Inflammatory macrophage treated with lipopolysaccharide for 4 hours (primary cell): ENCODE data around the gene GPX4.

ENCODE experiments used
- DNase-seq: peaks from one replicate; pipeline ENCODE4 v3.0.0-alpha.2; 2020

GPX4 gene

DNA sequence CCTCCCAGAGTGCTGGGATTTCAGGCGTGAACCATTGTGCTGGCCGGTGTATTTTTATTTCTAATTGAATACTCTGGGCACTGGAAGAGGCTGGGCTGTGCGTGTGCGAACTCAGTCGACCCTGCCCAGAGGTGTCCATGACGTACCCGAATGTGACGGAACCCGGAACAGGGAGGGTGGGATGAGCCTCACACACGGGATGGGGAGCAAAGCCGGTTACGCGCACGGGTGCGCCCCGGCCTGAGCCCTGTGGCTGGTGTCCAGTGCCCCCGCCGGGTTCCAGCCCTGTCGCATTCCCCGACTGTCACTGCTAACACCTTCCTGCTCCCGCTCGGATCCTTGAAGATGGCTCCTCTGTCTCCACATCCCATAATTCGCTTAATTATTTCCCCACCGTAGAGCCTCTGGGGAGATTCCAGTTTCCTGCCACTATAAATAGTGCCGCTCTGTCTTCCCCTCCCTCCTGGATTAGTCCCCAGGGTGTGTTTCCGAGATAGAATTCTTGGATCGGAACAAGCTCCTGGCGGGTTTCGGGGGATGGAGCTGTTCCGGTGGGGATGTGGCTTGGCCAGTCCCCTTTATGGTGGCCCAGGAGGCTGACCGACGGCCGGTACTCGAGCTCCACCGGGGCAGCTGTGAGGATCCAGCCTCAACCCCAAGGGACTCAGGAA is 48.3 kb downstream of the GPX4 start:
- DNase-seq, result no peak

DNA sequence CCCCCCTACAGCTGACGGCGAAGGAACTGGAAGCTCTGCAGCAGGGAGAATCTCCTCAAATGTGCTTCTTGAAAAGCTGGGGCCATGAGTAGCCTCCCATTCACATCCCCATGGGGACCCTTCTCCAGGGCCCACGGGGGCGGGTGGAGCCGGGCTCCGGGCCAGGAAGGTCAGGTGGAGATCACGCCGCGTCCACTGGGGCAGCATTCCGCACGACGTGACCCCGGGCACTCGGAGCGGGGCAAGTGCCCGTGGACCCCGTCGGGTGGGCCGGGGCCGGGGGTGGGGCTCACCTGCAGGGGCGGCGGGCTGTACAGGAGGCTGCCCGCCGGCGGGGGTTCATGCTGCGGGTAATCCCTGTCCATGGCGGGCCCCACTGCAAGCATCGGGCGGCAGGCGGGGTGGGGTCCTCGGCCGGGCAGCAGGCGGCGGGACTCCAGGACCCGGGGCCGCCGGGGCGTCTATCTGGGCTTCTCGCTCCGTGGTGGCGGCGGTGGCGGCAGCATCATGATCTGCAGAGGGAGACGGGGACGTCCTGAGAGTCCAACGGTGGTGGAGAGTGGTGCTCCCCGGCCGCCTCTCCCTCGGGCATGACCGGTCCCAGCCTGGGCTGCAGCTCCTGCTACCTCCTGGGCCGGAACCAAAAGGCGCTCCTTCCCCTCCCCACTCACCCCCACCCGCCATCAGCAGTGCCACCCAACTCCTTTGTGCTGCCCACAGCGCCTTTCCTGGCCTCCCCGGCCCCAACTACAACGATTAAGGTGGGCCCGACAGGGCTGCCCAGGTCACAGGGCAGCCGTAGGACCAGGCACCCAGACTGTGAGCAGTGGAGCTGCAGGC is 50.3 kb downstream of the GPX4 start:
- DNase-seq, result no peak

DNA sequence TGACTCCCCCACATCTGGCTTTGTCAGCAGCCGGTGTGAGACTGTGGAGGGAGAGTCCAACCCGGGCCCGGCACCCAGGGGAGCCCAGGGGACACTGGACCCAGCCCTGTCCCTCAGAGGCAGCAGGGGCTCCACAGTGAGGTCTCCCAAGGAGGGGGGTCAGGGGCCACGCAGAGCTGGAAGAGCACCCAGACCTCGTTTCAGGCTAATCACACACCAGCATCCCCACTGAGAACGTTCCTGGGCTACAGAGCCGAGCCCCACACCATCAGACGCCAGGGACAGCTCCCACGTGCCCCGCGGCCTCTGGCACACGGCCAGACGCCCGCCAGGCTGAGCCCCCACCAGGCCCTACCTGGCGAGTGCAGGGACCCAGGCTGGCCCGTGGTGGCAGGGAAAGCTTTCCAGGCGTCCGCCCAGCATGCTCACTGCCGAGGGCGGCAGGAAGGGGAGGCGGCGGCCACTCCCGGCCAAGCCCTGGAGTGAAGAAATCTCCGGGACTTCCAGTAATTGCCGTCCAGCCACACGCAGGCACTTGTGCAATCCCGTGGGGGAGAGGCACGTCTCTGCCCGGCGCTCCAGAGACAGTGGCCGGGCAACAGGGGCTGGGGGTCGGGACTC is 51.0 kb downstream of the GPX4 start:
- DNase-seq, result peak; percentile 92

DNA sequence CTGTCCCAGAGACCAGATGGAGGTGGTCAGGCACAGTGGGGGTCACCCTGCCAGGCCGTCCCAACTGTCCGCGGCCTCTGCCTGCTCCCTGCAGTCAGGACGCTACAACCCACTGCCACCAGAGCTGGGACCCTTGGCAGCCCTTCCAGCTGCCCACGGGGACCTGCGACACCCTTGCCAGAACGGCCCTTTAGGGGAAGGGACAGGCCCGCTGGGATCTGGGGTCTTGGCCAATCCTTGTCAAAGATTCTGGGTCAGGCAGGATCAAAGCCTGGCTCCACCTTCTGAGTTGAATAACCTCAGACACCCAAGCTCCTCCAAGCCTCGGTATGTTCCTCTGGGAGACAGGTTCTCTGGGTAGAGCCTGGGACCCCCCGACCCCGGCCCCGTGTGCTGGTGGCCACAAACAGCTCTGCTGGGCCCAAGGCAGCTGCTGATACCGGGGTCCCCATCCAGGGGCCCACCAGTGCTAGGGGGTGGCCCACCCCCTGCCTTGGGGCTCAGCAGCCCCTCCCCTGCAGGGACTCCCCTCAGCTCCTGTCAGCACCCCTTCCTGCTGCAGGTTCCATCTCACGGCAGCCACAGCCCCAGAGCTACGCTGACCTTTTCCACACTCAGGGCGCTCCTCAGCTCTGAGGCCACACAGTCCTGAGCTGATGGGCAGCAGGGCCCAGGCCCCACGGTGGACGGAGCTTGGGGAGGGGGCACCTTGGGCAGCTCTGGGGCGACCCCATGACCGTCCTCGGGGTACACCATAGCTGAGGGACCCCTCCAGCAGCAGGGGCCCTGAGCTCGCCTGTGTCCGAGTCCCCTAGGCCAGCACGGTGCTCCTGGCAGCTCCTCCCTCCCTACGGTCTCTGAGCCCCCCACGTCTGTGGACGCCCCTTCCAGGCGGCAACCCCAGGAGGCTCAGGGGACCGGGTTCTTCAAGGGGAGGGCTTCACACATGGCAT is 51.8 kb downstream of the GPX4 start:
- DNase-seq, result no peak
